ENCODE measurements around the gene CERT1. TPM values are rescaled to one million over a fixed set of nuclear protein-coding genes. Genes with fewer than 3 reads are reported as not detected.

Gene CERT1
- 22.2 and 57.1 TPM in 2 replicates for total RNA-seq

DNA sequence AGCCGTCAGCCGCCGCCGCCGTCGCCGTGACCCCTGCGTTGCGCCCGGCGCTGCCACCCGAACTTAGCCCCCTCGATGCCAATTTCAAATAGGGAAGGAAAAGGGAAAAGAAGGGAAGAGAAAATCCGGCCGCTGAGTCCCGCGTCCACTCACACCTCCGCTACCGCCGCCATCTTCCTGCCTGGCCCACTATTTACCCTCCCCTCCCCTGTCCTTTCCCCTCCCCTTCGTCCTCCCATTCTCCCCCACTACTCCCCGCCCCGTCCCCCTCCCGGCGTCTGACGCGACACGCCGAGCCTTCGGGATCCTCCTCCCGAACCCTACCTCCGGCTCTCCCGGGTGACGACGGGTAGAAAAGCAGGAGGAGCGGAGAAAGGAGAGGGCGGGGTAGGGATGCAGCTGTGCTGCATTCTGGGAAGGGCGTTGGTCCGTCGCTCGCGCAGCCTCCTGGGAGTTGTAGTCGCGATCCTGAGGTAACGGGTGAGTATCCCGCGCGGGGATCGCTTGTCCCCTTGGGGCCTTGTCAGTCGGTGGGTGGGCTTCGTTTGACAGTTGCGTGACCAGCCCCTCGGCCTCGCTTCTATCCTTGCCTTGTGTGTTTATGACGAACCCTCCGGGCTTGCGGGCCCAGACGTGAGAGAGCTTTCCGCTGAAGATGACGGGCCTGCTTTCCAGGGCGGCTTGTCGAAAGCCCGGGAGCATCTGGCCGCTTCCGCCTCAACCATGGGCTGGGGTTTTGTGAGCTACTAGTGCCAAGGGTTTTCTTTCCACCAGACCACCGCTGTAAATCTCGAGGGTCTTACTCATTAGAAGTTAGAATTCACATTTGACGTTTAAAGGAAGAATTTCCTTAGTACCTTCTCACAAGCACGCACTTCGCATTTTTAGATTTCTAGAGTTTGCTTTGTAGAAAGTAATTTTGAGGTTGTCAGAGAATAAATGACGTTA, at the start of gene CERT1, which contains the start of gene POLK:
Gene CERT1 (minus strand): TSS at position 195 of the 948 bp plus-strand sequence. CDS start 422 bp downstream, outside the sequence.
Gene POLK (plus strand): TSS at position 457 of the 948 bp plus-strand sequence.

DNA sequence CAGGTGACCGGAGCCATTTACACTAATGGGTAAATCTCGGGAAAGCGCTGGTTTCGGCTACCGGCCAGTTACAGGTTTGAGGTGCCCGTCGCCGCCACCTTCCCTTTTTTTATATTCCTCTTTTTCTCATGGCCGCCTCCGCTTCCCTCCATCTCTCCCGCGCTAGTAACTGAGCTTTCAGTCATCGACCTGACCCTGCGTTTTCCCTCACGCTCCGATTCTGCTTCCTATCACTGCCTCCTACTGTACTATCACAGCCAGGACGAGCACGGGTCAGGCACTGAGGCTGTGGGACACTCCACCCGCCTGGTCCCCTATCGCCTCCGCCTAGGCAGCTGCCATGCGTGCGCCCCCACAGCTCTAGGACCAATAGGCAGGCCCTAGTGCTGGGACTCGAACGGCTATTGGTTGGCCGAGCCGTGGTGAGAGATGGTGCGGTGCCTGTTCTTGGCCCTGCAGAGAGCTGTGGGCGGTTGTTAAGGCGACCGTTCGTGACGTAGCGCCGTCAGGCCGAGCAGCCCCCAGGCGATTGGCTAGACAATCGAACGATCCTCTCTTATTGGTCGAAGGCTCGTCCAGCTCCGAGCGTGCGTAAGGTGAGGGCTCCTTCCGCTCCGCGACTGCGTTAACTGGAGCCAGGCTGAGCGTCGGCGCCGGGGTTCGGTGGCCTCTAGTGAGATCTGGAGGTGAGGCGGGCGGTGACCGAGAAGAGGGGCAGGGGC, 174.7 kb downstream of the CERT1 start, which contains the start of gene HMGCR:
Gene HMGCR (plus strand): TSS at position 606 of the 722 bp plus-strand sequence. CDS start 5,386 bp downstream, outside the sequence.

Other genes starting within 250 kb of the CERT1 start
- gene HMGCR, start 174.4 kb downstream of the CERT1 start, total RNA-seq, result 75.0 and 91.0 TPM in 2 replicates
- gene POLK, start 262 bp upstream of the CERT1 start, total RNA-seq, result 18.1 and 47.6 TPM in 2 replicates
- 0.32 and 1.3 TPM in 2 replicates for gene ANKDD1B, start 99.8 kb upstream of the CERT1 start, total RNA-seq
- 4.9 and 10.1 TPM in 2 replicates for gene POC5, start 205.8 kb upstream of the CERT1 start, total RNA-seq

Measured in bladder microvascular endothelial cell (primary cell).